SK-MEL-5 (cell line): ENCODE results near the gene SULT1B1. TPM values are rescaled to one million over a fixed set of nuclear protein-coding genes. Genes with fewer than 3 reads are reported as not detected.

Experiments
- DNase-seq: peaks from one replicate; pipeline ENCODE4 v3.0.0-alpha.2; 2016; ENCODE audit warnings: low read depth, low spot score
- in situ Hi-C: cut with HindIII; loops from 2 replicates; pipeline ENCODE4 v1.10.0; 2016; ENCODE audit warnings: low sequenced_read_pairs, high pct_unique_total_duplicates, low pct_unique_long_range_greater_than_20kb
- total RNA-seq: library from RNA; depleted of rRNA; stranded (reverse); fragments of >200 nt; shearing (Covaris generic); gene quantifications from 2 replicates; pipeline ENCODE4 v1.2.3, GENCODE V29; 2014

SULT1B1 gene
- total RNA-seq, 1 experiment from 2014 or later = not detected

GRCh38 chr4:69757464-69757863 is 3.0 kb downstream of the SULT1B1 start:
- DNase-seq = no peak
- in situ Hi-C loops = no loop called here

GRCh38 chr4:69754926-69755580 is 5.4 kb downstream of the SULT1B1 start:
- DNase-seq = no peak
- in situ Hi-C loops = no loop called here

GRCh38 chr4:69753686-69754085 is 6.7 kb downstream of the SULT1B1 start:
- no peak for DNase-seq
- in situ Hi-C loops = no loop called here

- DNase-seq = no peak
- in situ Hi-C loops = no loop called here
Measured at GRCh38 chr4:69750346-69750745, 10.1 kb downstream of the SULT1B1 start.

- in situ Hi-C loops = no loop called here
Measured at GRCh38 chr4:69749771-69750170, 10.6 kb downstream of the SULT1B1 start.

GRCh38 chr4:69748173-69748572 is 12.2 kb downstream of the SULT1B1 start:
- no peak for DNase-seq
- in situ Hi-C loops = no loop called here

More at GRCh38 chr4:69749771-69750170, 10.6 kb downstream of the SULT1B1 start:
- no peak for DNase-seq

- no peak for DNase-seq
- in situ Hi-C loops = no loop called here
Measured at GRCh38 chr4:69744157-69744478, 16.3 kb downstream of the SULT1B1 start.

GRCh38 chr4:69743476-69744156 is 16.8 kb downstream of the SULT1B1 start:
- DNase-seq = no peak
- in situ Hi-C loops = no loop called here

- in situ Hi-C loops = no loop called here
- DNase-seq = no peak
Measured at GRCh38 chr4:69742596-69742995, 17.8 kb downstream of the SULT1B1 start.

GRCh38 chr4:69738872-69739271 is 21.5 kb downstream of the SULT1B1 start:
- no peak for DNase-seq
- in situ Hi-C loops = no loop called here

- in situ Hi-C loops = no loop called here
- no peak for DNase-seq
Measured at GRCh38 chr4:69735119-69735518, 25.3 kb downstream of the SULT1B1 start.

- peak; percentile 54 for DNase-seq
- in situ Hi-C loops = no loop called here
Measured at GRCh38 chr4:69731847-69732246, 28.6 kb downstream of the SULT1B1 start.

- in situ Hi-C loops = no loop called here
- no peak for DNase-seq
Measured at GRCh38 chr4:69731241-69731640, 29.2 kb downstream of the SULT1B1 start.

GRCh38 chr4:69730002-69730401 is 30.4 kb downstream of the SULT1B1 start:
- no peak for DNase-seq
- in situ Hi-C loops = no loop called here

- DNase-seq = no peak
- in situ Hi-C loops = no loop called here
Measured at GRCh38 chr4:69727926-69728325, 32.5 kb downstream of the SULT1B1 start.

GRCh38 chr4:69727426-69727825 is 33.0 kb downstream of the SULT1B1 start:
- in situ Hi-C loops = no loop called here

GRCh38 chr4:69726971-69727370 is 33.4 kb downstream of the SULT1B1 start:
- in situ Hi-C loops = no loop called here
- DNase-seq = no peak

More at GRCh38 chr4:69727426-69727825, 33.0 kb downstream of the SULT1B1 start:
- no peak for DNase-seq

GRCh38 chr4:69718396-69719271 is 41.8 kb downstream of the SULT1B1 start:
- in situ Hi-C loops = no loop called here
- no peak for DNase-seq
